Liver (tissue), 9 donors: ENCODE measurements around the gene SH3GL1. TPM values are rescaled to one million over a fixed set of nuclear protein-coding genes. Genes with fewer than 3 reads are reported as not detected.

Experiments
- DNase-seq: peaks from one replicate; pipeline ENCODE4 v3.0.0-alpha.2; 2017; ENCODE audit warnings: low spot score
- H3K27ac ChIP-seq, 2 donors: one replicate each; pipeline ENCODE4 v1.7.0; 2013; ENCODE audit warnings: inconsistent platforms in 2 of 2, low read length in 2 of 2, control low read depth in 1 of 2, low read depth in 1 of 2, mild to moderate bottlenecking in 1 of 2
- H3K27me3 ChIP-seq, 4 donors: one replicate each; pipeline versions ENCODE4 v1.6.1 to v1.7.0; 2013; ENCODE audit warnings: low read length in 3 of 4, inconsistent platforms in 1 of 4, mild to moderate bottlenecking in 1 of 4, moderate library complexity in 1 of 4; ENCODE audit not compliant: control insufficient read depth in 4 of 4, insufficient read depth in 4 of 4
- H3K36me3 ChIP-seq, 4 donors: one replicate each; pipeline versions ENCODE4 v1.6.1 to v1.7.0; 2013; ENCODE audit warnings: low read length in 3 of 4, mild to moderate bottlenecking in 3 of 4, low read depth in 1 of 4, moderate library complexity in 1 of 4; ENCODE audit not compliant: control insufficient read depth in 4 of 4, insufficient read depth in 3 of 4
- H3K4me1 ChIP-seq, 4 donors: one replicate each; pipeline versions ENCODE4 v1.6.1 to v1.7.0; 2013; ENCODE audit warnings: low read length in 3 of 4, mild to moderate bottlenecking in 3 of 4, moderate library complexity in 1 of 4; ENCODE audit not compliant: control insufficient read depth in 4 of 4, insufficient read depth in 4 of 4
- H3K4me3 ChIP-seq, 3 donors: one replicate each; pipeline versions ENCODE4 v1.6.1 to v1.7.0; 2013; ENCODE audit warnings: low read length in 3 of 3, control low read depth in 1 of 3, low read depth in 1 of 3, mild to moderate bottlenecking in 1 of 3
- H3K9ac ChIP-seq, 2 donors: one replicate each; pipeline ENCODE4 v1.7.0; 2013; ENCODE audit warnings: low read length in 2 of 2, mild to moderate bottlenecking in 2 of 2, moderate library complexity in 2 of 2, control low read depth in 1 of 2, low read depth in 1 of 2
- H3K9me3 ChIP-seq, 4 donors: one replicate each; pipeline versions ENCODE4 v1.6.1 to v1.7.0; 2013; ENCODE audit warnings: low read length in 3 of 4; ENCODE audit not compliant: control insufficient read depth in 4 of 4
- ATF3 ChIP-seq: IDR thresholded peaks from 2 replicates; pipeline ENCODE4 v1.6.1; 2016; ENCODE audit warnings: antibody characterized with exemption
- CTCF ChIP-seq: fragments of 150-350 bp; IDR thresholded peaks from 2 replicates; pipeline ENCODE4 v1.5.1; 2017; ENCODE audit warnings: improper control_type of control experiment, low read depth, low read length; ENCODE audit not compliant: missing input control
- EGR1 ChIP-seq, 2 donors: IDR thresholded peaks; 2 replicates each; pipeline ENCODE4 v1.6.1; 2016 to 2018; ENCODE audit warnings: antibody characterized with exemption in 2 of 2, low read depth in 2 of 2
- FOXA1 ChIP-seq: IDR thresholded peaks from 2 replicates; pipeline ENCODE4 v1.6.1; 2016; ENCODE audit warnings: antibody characterized with exemption
- FOXA2 ChIP-seq: IDR thresholded peaks from 2 replicates; pipeline ENCODE4 v1.6.1; 2016; ENCODE audit warnings: antibody characterized with exemption
- GABPA ChIP-seq, 2 donors: IDR thresholded peaks in 1 of 2; conservative IDR thresholded peaks in 1 of 2; 2 replicates each; pipeline ENCODE4 v1.6.1; 2016; ENCODE audit warnings: antibody characterized with exemption in 2 of 2, mild to moderate bottlenecking in 1 of 2, moderate library complexity in 1 of 2
- HNF4A ChIP-seq, 2 donors: conservative IDR thresholded peaks; 2 replicates each; pipeline ENCODE4 v1.6.1; 2016; ENCODE audit warnings: antibody characterized with exemption in 2 of 2, mild to moderate bottlenecking in 2 of 2
- HNF4G ChIP-seq: IDR thresholded peaks from 2 replicates; pipeline ENCODE4 v1.6.1; 2016; ENCODE audit warnings: antibody characterized with exemption
- JUND ChIP-seq, 2 donors: IDR thresholded peaks; 2 replicates each; pipeline ENCODE4 v1.6.1; 2016; ENCODE audit warnings: antibody characterized with exemption in 2 of 2
- NR2F2 ChIP-seq: IDR thresholded peaks from 2 replicates; pipeline ENCODE4 v1.6.1; 2016; ENCODE audit warnings: antibody characterized with exemption
- RAD21 ChIP-seq, 2 donors: IDR thresholded peaks; 2 replicates each; pipeline ENCODE4 v1.6.1; 2016; ENCODE audit warnings: antibody characterized with exemption in 2 of 2, mild to moderate bottlenecking in 2 of 2
- RXRA ChIP-seq, 2 donors: IDR thresholded peaks; 2 replicates each; pipeline ENCODE4 v1.6.1; 2017 to 2018; ENCODE audit warnings: antibody characterized with exemption in 2 of 2, mild to moderate bottlenecking in 1 of 2
- SP1 ChIP-seq: IDR thresholded peaks from 2 replicates; pipeline ENCODE4 v1.6.1; 2018; ENCODE audit warnings: antibody characterized with exemption, mild to moderate bottlenecking
- TAF1 ChIP-seq: conservative IDR thresholded peaks from 2 replicates; pipeline ENCODE4 v1.6.1; 2016; ENCODE audit warnings: antibody characterized with exemption, mild to moderate bottlenecking
- YY1 ChIP-seq: IDR thresholded peaks from 2 replicates; pipeline ENCODE4 v1.6.1; 2016; ENCODE audit warnings: antibody characterized with exemption, mild to moderate bottlenecking
- WGBS: extraction: QIAGEN DNeasy Blood & Tissue Kit; methylation state at CpG from one replicate; pipeline ENCODE4 v1.1.7; 2013; 5-methylcytosine and 5-hydroxymethylcytosine counted together
- polyA plus RNA-seq, 2 donors: library from polyadenylated mRNA; stranded (reverse) in 1 of 2; unstranded in 1 of 2; fragments of 200-250 nt in 1 of 2; fragments of >200 nt in 1 of 2; fragmentation: Nextera tagmentation in 1 of 2; extraction: Ambion mirVana in 1 of 2; gene quantifications; one replicate each; pipeline versions ENCODE4 v1.2.1 to v1.2.3, GENCODE V29; 2013 to 2015
- total RNA-seq, 2 donors: library from RNA; depleted of rRNA; stranded (reverse); fragments of >200 nt; gene quantifications; one replicate each; pipeline ENCODE4 v1.2.3, GENCODE V29; 2014
- TF ChIP-seq, protein P1 (sequence below): IDR thresholded peaks from 2 replicates; pipeline ENCODE4 v1.6.1; 2016; ENCODE audit warnings: antibody characterized with exemption
- TF ChIP-seq, protein P2 (sequence below): IDR thresholded peaks from 2 replicates; pipeline ENCODE4 v1.6.1; 2016; ENCODE audit warnings: antibody characterized with exemption
- TF ChIP-seq, protein P3 (sequence below): IDR thresholded peaks from 2 replicates; pipeline ENCODE4 v1.6.1; 2016; ENCODE audit warnings: antibody characterized with exemption, mild to moderate bottlenecking
- donor health status: healthy.
- donor health status: healthy.
- donor health status: healthy.
- donor health status: healthy.
- donor health status: healthy.

SH3GL1 gene
- total and polyA plus RNA-seq, 4 donors = 16.5 to 27.8 (median 18.2) TPM

- Histone ChIP-seq H3K9ac (no peak overlapping the region), H3K4me1 (no peaks in the 10 kb centered on the region), H3K27ac (no peak overlapping the region), H3K4me3 (no peak overlapping the region), H3K36me3 (peaks cover 0 to 5% (median 0%) of the 10 kb centered on the region in 4 donors), H3K9me3 (no peaks in the 10 kb centered on the region), H3K27me3 (no peaks in the 10 kb centered on the region)
- DNase-seq = no peak
- no peak for TF ChIP-seq HNF4G
- TF ChIP-seq, protein P1, sequence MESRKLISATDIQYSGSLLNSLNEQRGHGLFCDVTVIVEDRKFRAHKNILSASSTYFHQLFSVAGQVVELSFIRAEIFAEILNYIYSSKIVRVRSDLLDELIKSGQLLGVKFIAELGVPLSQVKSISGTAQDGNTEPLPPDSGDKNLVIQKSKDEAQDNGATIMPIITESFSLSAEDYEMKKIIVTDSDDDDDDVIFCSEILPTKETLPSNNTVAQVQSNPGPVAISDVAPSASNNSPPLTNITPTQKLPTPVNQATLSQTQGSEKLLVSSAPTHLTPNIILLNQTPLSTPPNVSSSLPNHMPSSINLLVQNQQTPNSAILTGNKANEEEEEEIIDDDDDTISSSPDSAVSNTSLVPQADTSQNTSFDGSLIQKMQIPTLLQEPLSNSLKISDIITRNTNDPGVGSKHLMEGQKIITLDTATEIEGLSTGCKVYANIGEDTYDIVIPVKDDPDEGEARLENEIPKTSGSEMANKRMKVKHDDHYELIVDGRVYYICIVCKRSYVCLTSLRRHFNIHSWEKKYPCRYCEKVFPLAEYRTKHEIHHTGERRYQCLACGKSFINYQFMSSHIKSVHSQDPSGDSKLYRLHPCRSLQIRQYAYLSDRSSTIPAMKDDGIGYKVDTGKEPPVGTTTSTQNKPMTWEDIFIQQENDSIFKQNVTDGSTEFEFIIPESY = no peak
- WGBS = 96% methylated on average over 16 of the region's 16 CpGs
Observed at GRCh38 chr19:4429256-4429655, 28.9 kb upstream of the SH3GL1 start.

- 97% methylated on average over 20 of the region's 20 CpGs for WGBS
- H3K9me3 ChIP-seq = no peaks in the 10 kb centered on the region
- H3K36me3 ChIP-seq = peaks cover 0 to 7% (median 2%) of the 10 kb centered on the region in 4 donors
- no peaks in the 10 kb centered on the region for H3K4me1 ChIP-seq
- no peak overlapping the region for H3K4me3 ChIP-seq
- H3K27me3 ChIP-seq = no peaks in the 10 kb centered on the region
- TF ChIP-seq HNF4G = no peak
- no peak for TF ChIP-seq JUND (IDR thresholded peaks at IDR 0.05)
- no peak for TF ChIP-seq SP1
- no peak for TF ChIP-seq EGR1 (IDR thresholded peaks at IDR 0.05; ENCODE audit: low read depth in 2 of 2)
- TF ChIP-seq FOXA2 = no peak
- TF ChIP-seq, protein P2, sequence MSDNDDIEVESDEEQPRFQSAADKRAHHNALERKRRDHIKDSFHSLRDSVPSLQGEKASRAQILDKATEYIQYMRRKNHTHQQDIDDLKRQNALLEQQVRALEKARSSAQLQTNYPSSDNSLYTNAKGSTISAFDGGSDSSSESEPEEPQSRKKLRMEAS = no peak
- TF ChIP-seq RAD21 (IDR thresholded peaks at IDR 0.05) = no peak
- TF ChIP-seq TAF1 = no peak
- no peak for TF ChIP-seq FOXA1
- TF ChIP-seq, protein P3, sequence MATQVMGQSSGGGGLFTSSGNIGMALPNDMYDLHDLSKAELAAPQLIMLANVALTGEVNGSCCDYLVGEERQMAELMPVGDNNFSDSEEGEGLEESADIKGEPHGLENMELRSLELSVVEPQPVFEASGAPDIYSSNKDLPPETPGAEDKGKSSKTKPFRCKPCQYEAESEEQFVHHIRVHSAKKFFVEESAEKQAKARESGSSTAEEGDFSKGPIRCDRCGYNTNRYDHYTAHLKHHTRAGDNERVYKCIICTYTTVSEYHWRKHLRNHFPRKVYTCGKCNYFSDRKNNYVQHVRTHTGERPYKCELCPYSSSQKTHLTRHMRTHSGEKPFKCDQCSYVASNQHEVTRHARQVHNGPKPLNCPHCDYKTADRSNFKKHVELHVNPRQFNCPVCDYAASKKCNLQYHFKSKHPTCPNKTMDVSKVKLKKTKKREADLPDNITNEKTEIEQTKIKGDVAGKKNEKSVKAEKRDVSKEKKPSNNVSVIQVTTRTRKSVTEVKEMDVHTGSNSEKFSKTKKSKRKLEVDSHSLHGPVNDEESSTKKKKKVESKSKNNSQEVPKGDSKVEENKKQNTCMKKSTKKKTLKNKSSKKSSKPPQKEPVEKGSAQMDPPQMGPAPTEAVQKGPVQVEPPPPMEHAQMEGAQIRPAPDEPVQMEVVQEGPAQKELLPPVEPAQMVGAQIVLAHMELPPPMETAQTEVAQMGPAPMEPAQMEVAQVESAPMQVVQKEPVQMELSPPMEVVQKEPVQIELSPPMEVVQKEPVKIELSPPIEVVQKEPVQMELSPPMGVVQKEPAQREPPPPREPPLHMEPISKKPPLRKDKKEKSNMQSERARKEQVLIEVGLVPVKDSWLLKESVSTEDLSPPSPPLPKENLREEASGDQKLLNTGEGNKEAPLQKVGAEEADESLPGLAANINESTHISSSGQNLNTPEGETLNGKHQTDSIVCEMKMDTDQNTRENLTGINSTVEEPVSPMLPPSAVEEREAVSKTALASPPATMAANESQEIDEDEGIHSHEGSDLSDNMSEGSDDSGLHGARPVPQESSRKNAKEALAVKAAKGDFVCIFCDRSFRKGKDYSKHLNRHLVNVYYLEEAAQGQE = no peak
- no peak for TF ChIP-seq NR2F2
- TF ChIP-seq CTCF = no peak
- TF ChIP-seq ATF3 = no peak
- TF ChIP-seq HNF4A (conservative IDR thresholded peaks at IDR 0.05) = no peak
- TF ChIP-seq RXRA (IDR thresholded peaks at IDR 0.05) = no peak
- TF ChIP-seq, protein P1 = no peak
- TF ChIP-seq GABPA (IDR thresholded peaks at IDR 0.05 in 1 of 2, conservative IDR thresholded peaks at IDR 0.05 in 1 of 2) = no peak
- no peak for TF ChIP-seq YY1
- H3K27ac ChIP-seq = no peak overlapping the region
- no peak for DNase-seq
- H3K9ac ChIP-seq = no peak overlapping the region
Observed at GRCh38 chr19:4428326-4428975, 28.1 kb upstream of the SH3GL1 start.
